Epithelial cell of proximal tubule (primary cell): Measurements from ENCODE around the gene GZMA. TPM values are rescaled to one million over a fixed set of nuclear protein-coding genes. Genes with fewer than 3 reads are reported as not detected.

Experiments
- DNase-seq: peaks from one replicate; pipeline ENCODE4 v3.0.0-alpha.2; 2011; ENCODE audit warnings: low read depth
- H3K4me3 ChIP-seq: 2 replicates; pipeline ENCODE4 v1.5.1; 2011; ENCODE audit warnings: low read depth, mild to moderate bottlenecking, low read length
- CTCF ChIP-seq: conservative IDR thresholded peaks from 2 replicates; pipeline ENCODE4 v1.5.1; 2012; ENCODE audit warnings: low read depth, mild to moderate bottlenecking, low read length
- total RNA-seq: library from RNA; depleted of rRNA; stranded (reverse); fragments of >200 nt; gene quantifications from 2 replicates; pipeline ENCODE4 v1.2.3, GENCODE V29; 2015

Gene GZMA
- total RNA-seq, 1 donor from 2014 or later, result not detected

GRCh38 chr5:55151923-55152842 is 49.7 kb downstream of the GZMA start:
- TF ChIP-seq CTCF, result no peak
- DNase-seq, result no peak

DNA sequence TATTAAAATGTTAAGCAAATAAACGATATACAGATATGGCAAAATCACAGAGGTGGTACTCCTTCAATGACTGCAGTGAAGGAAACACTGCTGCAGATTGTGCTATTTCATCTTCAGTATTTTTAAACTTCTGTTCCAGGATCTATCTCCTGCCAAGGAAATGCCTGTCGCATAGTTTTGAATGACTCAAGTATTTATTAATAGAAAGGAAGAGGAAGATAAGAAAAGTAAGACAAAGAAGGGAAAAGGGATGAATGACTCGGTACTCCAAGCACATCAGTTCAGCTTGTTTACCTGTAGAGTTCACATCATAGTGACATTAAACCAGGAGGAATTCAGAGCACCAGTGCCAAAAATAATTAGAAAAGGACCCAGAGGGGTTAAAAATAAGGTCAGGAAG is 52.4 kb downstream of the GZMA start:
- no peak for TF ChIP-seq CTCF
- DNase-seq, result no peak
- no peak overlapping the region for H3K4me3 ChIP-seq

More at GRCh38 chr5:55151923-55152842, 49.7 kb downstream of the GZMA start:
- no peak overlapping the region for H3K4me3 ChIP-seq

Other genes with a start within 250 kb of the GZMA start
- gene ESM1, start 117.1 kb upstream of the GZMA start, total RNA-seq, result 0.35 and 0.36 TPM in 2 replicates
- not detected in 2 replicates for gene GZMK, start 78.4 kb upstream of the GZMA start, total RNA-seq
- 38.8 and 58.5 TPM in 2 replicates for gene GPX8, start 57.5 kb downstream of the GZMA start, total RNA-seq
- not detected in 2 replicates for gene CDC20B, start 70.5 kb downstream of the GZMA start, total RNA-seq
- 0.06 and 0.22 TPM in 2 replicates for gene MCIDAS, start 124.7 kb downstream of the GZMA start, total RNA-seq
- gene CCNO, start 131.0 kb downstream of the GZMA start, total RNA-seq, result 1.8 and 3.0 TPM in 2 replicates
- gene DHX29, start 205.0 kb downstream of the GZMA start, total RNA-seq, result 17.1 and 22.9 TPM in 2 replicates
- gene MTREX, start 205.3 kb downstream of the GZMA start, total RNA-seq, result 76.3 and 91.2 TPM in 2 replicates